GM12864 (cell line): ENCODE results near the gene PIEZO2.
A peak's percentile ranks its signal among the peaks of the same experiment; 100 is the strongest.

ENCODE experiments used
- DNase-seq: peaks from one replicate; pipeline ENCODE4 v3.0.0-alpha.2; 2011; ENCODE audit warnings: low read depth
- H3K4me3 ChIP-seq: 2 replicates; pipeline ENCODE4 v1.5.1; 2011; ENCODE audit warnings: mild to moderate bottlenecking, low read depth, low read length, control low read depth
- TF ChIP-seq, protein P1 (sequence below): IDR thresholded peaks from 2 replicates; pipeline ENCODE4 v1.5.1; 2011; ENCODE audit warnings: low read depth, mild to moderate bottlenecking, moderate library complexity, low read length, control low read depth, inconsistent platforms; ENCODE audit errors: missing control alignments

Gene PIEZO2

DNA sequence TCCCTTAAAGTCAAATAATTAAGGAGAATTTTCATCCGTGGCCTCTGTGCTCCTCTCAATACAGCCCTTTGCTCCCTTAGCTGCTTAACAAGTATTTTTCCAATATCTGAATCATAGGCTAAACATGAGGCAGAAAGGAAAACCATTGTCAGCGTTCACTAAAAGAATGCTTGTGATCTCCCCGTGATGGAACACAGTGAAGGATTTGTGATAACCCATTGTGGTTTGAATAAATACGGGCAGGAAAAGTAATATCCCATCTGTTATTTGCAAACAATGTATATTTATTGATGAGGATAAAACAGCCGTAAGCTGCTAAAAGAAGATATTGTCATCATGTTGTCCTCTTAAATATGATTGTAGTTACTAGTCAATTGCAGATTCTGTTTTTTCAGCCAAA is 365.4 kb downstream of the PIEZO2 start:
- H3K4me3 ChIP-seq = no peak overlapping the region
- TF ChIP-seq, protein P1, sequence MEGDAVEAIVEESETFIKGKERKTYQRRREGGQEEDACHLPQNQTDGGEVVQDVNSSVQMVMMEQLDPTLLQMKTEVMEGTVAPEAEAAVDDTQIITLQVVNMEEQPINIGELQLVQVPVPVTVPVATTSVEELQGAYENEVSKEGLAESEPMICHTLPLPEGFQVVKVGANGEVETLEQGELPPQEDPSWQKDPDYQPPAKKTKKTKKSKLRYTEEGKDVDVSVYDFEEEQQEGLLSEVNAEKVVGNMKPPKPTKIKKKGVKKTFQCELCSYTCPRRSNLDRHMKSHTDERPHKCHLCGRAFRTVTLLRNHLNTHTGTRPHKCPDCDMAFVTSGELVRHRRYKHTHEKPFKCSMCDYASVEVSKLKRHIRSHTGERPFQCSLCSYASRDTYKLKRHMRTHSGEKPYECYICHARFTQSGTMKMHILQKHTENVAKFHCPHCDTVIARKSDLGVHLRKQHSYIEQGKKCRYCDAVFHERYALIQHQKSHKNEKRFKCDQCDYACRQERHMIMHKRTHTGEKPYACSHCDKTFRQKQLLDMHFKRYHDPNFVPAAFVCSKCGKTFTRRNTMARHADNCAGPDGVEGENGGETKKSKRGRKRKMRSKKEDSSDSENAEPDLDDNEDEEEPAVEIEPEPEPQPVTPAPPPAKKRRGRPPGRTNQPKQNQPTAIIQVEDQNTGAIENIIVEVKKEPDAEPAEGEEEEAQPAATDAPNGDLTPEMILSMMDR = no peak
- no peak for DNase-seq

DNA sequence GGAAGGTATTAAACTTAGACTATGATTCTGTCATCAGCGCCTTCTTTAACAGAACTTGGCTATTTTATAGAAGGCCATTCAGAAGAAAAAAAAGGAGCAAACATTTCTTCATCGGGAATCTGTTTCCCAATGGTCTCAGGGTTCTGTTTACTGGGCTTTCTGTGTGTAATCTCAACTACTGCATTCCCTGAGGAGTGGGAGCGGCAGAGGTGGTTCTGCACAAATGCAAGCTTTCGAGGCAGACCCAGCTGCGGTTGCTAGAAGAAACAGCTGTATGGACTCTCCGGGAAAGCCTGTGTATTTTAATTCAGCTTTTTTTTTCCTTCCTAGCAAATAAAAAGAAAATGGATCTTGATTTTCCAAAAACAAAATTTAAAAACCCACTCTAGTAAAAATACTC is 372.9 kb downstream of the PIEZO2 start:
- TF ChIP-seq, protein P1 = no peak
- no peak for DNase-seq
- H3K4me3 ChIP-seq = no peak overlapping the region

DNA sequence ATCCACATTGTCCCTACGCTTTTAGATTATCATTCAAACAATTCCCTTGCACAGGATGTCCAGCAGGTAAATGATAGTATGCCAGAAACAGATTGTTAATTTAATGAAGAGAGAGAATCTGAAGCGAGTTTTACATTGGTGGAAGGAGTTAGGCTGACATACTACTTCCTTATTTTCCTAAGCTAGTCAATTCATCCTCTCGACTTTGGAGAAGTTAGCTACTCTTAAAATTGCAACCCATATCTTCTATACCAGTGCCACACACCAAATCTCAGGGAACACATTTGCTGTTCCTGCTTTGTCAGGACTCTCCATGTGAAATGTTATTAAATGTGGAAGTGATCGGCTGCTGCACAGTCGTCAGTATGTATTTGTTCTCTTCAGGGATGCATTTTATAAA is 374.3 kb downstream of the PIEZO2 start:
- DNase-seq = no peak

DNA sequence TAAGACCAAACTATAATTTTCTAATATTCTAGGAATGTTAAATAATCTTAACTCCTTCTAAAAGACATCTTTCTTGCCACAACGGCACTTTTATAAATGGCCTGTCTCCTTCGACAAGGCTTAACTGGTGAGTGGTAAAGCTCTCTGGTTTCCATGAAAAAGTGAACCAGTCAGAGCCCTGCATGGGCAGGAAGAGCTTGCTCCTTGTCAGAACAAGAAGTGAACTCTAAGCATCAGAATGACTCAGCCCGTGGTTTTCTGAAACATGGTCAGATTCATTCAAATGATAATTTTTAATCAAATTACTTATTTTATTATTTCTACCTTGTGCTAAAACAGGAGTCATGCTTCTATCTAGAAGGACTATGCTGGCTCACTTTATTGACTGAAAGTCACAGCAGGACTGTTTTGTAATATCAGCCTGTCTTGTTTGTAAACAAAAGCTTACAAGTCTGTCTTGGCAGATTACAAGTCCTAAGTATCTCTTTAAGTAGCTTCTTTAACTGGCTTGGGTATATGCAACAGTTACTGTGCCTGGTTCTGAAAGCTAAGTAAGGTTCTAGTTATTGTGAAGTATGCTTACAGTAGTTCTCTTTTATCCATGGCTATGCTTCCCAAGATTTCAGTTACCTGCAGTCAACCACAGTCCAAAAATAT is 378.2 kb downstream of the PIEZO2 start:
- H3K4me3 ChIP-seq = no peak overlapping the region
- DNase-seq = peak; percentile 13
- TF ChIP-seq, protein P1 = no peak

More for the DNA sequence above, 374.3 kb downstream of the PIEZO2 start:
- TF ChIP-seq, protein P1 = no peak
- H3K4me3 ChIP-seq = no peak overlapping the region

DNA sequence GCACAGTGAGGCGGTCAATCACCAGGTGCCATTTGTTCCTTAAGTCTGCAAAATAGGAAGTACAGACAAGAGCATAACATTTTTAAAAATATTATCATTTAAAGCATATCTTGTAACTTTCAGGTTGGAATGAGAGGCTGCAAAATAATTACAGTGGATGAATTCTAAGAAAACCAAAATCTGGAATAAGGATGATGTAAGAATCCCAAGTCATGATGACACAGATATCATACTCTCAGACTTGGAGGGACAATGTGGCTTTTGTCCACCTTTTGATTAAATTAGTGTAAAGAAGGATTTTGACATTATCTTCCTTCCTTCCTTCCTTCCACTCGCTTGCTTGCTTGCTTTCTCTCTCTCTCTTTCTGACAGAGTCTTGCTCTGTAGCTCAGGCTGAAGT is 379.1 kb downstream of the PIEZO2 start:
- no peak for DNase-seq
- H3K4me3 ChIP-seq = no peak overlapping the region
- TF ChIP-seq, protein P1 = no peak

DNA sequence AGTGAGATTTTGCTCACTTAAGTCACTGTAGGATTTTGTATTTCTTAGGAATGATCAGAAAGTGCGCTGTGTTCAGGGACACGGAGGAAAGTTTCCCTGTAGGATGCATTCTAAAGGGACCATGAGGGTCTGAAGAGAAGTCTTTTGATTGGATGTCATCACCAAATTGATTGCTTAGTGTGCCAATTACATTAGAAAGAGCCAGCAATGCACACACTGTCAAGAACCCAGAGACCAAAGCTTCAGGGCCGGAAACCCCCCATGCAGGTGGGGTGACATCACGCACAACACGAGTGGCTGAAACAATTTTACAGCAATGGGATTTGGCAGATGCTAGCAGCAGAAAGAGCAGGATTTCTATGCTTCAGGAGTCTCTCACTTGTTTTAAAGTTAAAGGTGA is 381.1 kb downstream of the PIEZO2 start:
- TF ChIP-seq, protein P1 = no peak
- no peak overlapping the region for H3K4me3 ChIP-seq

DNA sequence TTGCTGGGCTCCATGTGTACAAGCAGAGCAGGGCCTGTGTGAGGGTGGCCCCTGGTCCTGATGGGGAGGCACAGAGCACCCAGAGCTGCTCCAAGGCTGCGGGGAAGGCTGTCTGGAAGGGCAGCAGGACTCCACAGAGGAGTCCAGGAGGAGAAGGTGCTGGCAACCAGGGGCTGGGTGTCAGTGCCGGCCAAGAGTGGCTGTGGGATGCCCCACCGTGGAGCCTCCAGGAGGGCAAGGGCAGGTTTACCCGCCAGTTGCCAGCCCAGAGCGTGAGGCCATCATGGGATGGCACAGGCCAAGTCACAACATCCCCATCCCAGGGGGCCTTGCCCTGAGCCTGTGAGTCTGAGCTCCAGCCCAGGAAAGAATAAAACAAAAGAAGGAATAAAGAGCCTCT is 381.7 kb downstream of the PIEZO2 start:
- no peak overlapping the region for H3K4me3 ChIP-seq
- no peak for DNase-seq
- TF ChIP-seq, protein P1 = no peak

More for the DNA sequence above, 381.1 kb downstream of the PIEZO2 start:
- DNase-seq = no peak
